DOHH2 (cell line): ENCODE results near the gene CBLN3.

Experiments used
- H3F3A ChIP-seq: fragments of 200-600 bp; sonication (generic), shearing (Covaris generic); 2 replicates; pipeline ENCODE4 v1.6.0; 2016; ENCODE audit warnings: antibody characterized with exemption, mild to moderate bottlenecking; ENCODE audit not compliant: control insufficient read depth, insufficient read depth
- H3K27ac ChIP-seq: fragments of 200-600 bp; sonication (generic); 2 replicates; pipeline ENCODE4 v1.5.1; 2014; ENCODE audit warnings: low read depth, mild to moderate bottlenecking, low read length, moderate library complexity
- H3K27me3 ChIP-seq: fragments of 200-600 bp; sonication (generic); 2 replicates; pipeline ENCODE4 v1.6.1; 2014; ENCODE audit warnings: mild to moderate bottlenecking, low read length, mixed read lengths; ENCODE audit not compliant: control insufficient read depth
- H3K36me3 ChIP-seq: fragments of 200-600 bp; sonication (generic); 2 replicates; pipeline ENCODE4 v1.6.1; 2014; ENCODE audit warnings: mild to moderate bottlenecking, low read length, moderate library complexity, mixed read lengths; ENCODE audit not compliant: control insufficient read depth
- H3K4me1 ChIP-seq: fragments of 200-600 bp; sonication (generic); 2 replicates; pipeline ENCODE4 v1.6.1; 2014; ENCODE audit warnings: mild to moderate bottlenecking, low read length, mixed read lengths; ENCODE audit not compliant: control insufficient read depth
- H3K4me2 ChIP-seq: fragments of 200-600 bp; sonication (generic); 2 replicates; pipeline ENCODE4 v1.6.0; 2014; ENCODE audit warnings: mild to moderate bottlenecking, low read length, moderate library complexity
- H3K4me3 ChIP-seq: fragments of 200-600 bp; sonication (generic); 2 replicates; pipeline ENCODE4 v1.5.1; 2014; ENCODE audit warnings: mild to moderate bottlenecking, low read length, mixed read lengths
- H3K79me2 ChIP-seq: fragments of 200-600 bp; sonication (generic); 2 replicates; pipeline ENCODE4 v1.6.1; 2014; ENCODE audit warnings: mild to moderate bottlenecking, low read length, mixed read lengths; ENCODE audit not compliant: control insufficient read depth
- H3K9me2 ChIP-seq: fragments of 200-600 bp; sonication (generic); replicated peaks from 2 replicates; pipeline ENCODE4 v1.6.1; 2014; ENCODE audit warnings: mild to moderate bottlenecking, low read length, mixed read lengths; ENCODE audit not compliant: control insufficient read depth
- H3K9me3 ChIP-seq: fragments of 200-600 bp; sonication (generic); 2 replicates; pipeline ENCODE4 v1.6.1; 2014; ENCODE audit warnings: antibody characterized with exemption, low read length, mixed read lengths; ENCODE audit not compliant: control insufficient read depth, insufficient read depth
- H4K20me1 ChIP-seq: fragments of 200-600 bp; sonication (generic); 2 replicates; pipeline ENCODE4 v1.6.0; 2014; ENCODE audit warnings: low read depth, mild to moderate bottlenecking, antibody characterized with exemption, low read length, moderate library complexity; ENCODE audit not compliant: control insufficient read depth, insufficient read depth
- CTCF ChIP-seq: fragments of 200-600 bp; sonication (generic); IDR thresholded peaks from one replicate; pipeline ENCODE4 v1.5.1; 2014; ENCODE audit warnings: antibody characterized with exemption, mild to moderate bottlenecking, low read depth, low read length; ENCODE audit not compliant: poor library complexity, severe bottlenecking
- EZH2phosphoT487 ChIP-seq: fragments of 200-600 bp; sonication (generic); IDR thresholded peaks from 2 replicates; pipeline ENCODE4 v1.6.1; 2017; ENCODE audit warnings: borderline replicate concordance, mild to moderate bottlenecking, antibody characterized with exemption, low read length, moderate library complexity, mixed read lengths

The CBLN3 gene

GRCh38 chr14:24416932-24417619, 12.4 kb downstream of the CBLN3 start:
- Histone ChIP-seq H3K36me3 (no peaks in the 10 kb centered on the region), H3K4me1 (no peaks in the 10 kb centered on the region), H3K27ac (no peak overlapping the region), H4K20me1 (no peaks in the 10 kb centered on the region), H3K9me2 (no peaks in the 10 kb centered on the region), H3F3A (no peaks in the 10 kb centered on the region), H3K27me3 (0 out of 2 replicates have a peak, but pooled peaks cover 2% of the 10 kb centered on the region), H3K4me3 (no peak overlapping the region), H3K4me2 (no peak overlapping the region), H3K9me3 (no peaks in the 10 kb centered on the region), H3K79me2 (no peaks in the 10 kb centered on the region)
- TF ChIP-seq CTCF (no peak), EZH2phosphoT487 (no peak)

- Histone ChIP-seq H3K9me2 (no peaks in the 10 kb centered on the region), H4K20me1 (no peaks in the 10 kb centered on the region), H3K36me3 (no peaks in the 10 kb centered on the region), H3K4me1 (no peaks in the 10 kb centered on the region), H3F3A (no peaks in the 10 kb centered on the region), H3K27ac (no peak overlapping the region), H3K79me2 (no peaks in the 10 kb centered on the region), H3K4me3 (no peak overlapping the region), H3K27me3 (0 out of 2 replicates have a peak, but pooled peaks cover 2% of the 10 kb centered on the region), H3K9me3 (no peaks in the 10 kb centered on the region), H3K4me2 (no peak overlapping the region)
- no peak for TF ChIP-seq EZH2phosphoT487
- TF ChIP-seq CTCF = no peak
These were observed 13.1 kb downstream of the CBLN3 start for GRCh38 chr14:24416254-24416931.

- Histone ChIP-seq H3K4me2 (no peak overlapping the region), H3F3A (no peaks in the 10 kb centered on the region), H3K27me3 (0 out of 2 replicates have a peak, but pooled peaks cover 2% of the 10 kb centered on the region), H3K36me3 (no peaks in the 10 kb centered on the region), H3K9me2 (no peaks in the 10 kb centered on the region), H3K27ac (no peak overlapping the region), H3K4me1 (no peaks in the 10 kb centered on the region), H4K20me1 (no peaks in the 10 kb centered on the region), H3K4me3 (no peak overlapping the region), H3K9me3 (no peaks in the 10 kb centered on the region), H3K79me2 (no peaks in the 10 kb centered on the region)
- no peak for TF ChIP-seq CTCF
These were observed 13.8 kb downstream of the CBLN3 start for GRCh38 chr14:24415421-24416253.
